ENCODE results near the gene LILRA5.
"Not testable (repeated sequence)": the region's sequence is repeated elsewhere in the genome, so short reads cannot be mapped to it uniquely, and the experiment has no call there.

Gene LILRA5

DNA sequence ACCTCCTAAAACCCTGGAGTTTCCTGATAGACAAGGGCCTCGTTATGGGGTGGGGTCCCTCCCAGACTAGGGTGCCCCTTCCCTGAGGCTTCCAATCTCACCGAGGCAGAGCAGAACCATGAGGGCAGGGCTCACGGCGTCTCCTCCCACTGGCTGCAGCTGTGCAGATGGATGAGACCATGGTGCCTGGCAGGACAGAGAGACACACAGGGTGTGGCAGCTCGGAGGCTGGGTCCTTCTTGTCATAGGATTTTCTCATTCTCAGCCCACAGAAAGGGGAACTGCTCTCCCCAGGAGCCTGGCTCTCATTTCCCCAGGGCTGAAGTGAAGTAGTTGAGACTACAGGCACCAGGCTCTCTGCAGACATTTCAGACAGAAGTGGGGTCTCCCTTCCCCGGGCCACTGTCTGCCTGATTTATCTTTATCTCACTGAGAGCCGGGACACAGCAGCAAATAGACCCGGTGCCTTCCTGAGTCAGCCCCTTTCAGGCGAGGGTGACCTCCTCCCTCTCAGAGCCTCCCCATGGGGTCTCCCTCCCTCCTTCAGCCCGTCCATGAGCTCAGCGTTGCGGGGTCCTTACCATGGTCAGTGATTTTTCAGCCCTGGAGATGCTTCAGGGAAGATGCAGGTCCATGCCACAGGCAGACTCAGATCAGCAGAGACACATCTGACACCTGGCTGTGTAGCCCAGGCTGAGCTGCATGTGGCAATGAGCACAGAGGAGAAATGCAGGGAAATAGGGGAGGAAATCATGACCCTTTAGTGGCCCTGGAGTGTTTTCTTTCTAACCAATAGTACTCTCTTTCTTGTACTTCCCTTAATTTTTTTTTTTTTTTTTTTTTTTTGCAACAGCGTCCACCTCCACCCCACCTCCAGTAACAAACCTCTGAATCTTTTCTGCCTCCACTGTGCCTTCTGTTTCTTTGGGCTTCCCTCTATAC, at the start of gene LILRA5:
Gene LILRA5 (minus strand): TSS at position 731 of the 942 bp plus-strand sequence. CDS start 147 bp downstream, at position 584.
- H3K4me1 ChIP-seq (ENCODE audit: control insufficient read depth, insufficient read depth, low read length), result no peaks in the 10 kb centered on the region
- H3K36me3 ChIP-seq (ENCODE audit: control insufficient read depth, insufficient read depth, low read length), result no peaks in the 10 kb centered on the region
- no peak within 1 kb of the TSS for H3K9ac ChIP-seq (ENCODE audit: low read length)
- no peak within 1 kb of the TSS for H3K4me3 ChIP-seq (ENCODE audit: low read length)
- H3K27ac ChIP-seq (ENCODE audit: low read depth, low read length), result no peak within 1 kb of the TSS
- H3K27me3 ChIP-seq (ENCODE audit: control insufficient read depth, insufficient read depth, low read length), result no peaks in the 10 kb centered on the region

DNA sequence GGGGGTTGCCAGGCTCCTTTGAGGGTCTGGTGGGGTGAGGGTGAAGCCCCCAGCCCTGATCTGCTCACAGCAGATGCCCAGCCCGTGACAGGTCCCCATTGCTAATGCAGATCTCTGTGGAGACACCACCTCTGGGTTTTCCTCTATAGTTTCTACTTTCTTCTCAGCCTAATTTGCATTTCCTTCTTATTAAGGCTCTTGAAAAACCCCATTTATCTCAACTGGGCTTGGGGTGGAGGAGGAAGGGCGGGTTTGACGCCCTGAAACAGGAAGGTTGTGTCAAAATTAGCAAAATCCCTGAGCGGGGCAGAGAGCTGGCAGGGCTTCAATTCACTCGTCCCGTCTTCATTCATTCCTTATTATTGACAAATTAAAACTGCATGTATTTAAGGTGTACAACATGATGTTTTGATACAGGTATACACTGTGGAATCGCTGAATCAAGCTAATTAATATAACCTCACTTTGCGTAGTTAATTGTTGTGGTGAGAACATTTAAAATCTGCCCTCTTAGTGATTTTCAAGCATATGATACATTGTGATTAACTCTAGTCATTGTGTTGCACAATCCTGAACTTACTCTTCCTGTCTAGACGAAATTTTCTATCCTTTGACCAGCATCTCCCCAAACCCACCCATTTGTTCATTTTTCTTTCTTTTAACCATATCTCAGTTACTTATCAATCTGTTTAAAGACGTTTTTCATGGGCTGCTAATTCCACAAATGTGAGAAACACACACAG, 48.9 kb upstream of the LILRA5 start:
- H3K27me3 ChIP-seq (ENCODE audit: control insufficient read depth, insufficient read depth, low read length); H3K9ac ChIP-seq (ENCODE audit: low read length); H3K4me1 ChIP-seq (ENCODE audit: control insufficient read depth, insufficient read depth, low read length); H3K36me3 ChIP-seq (ENCODE audit: control insufficient read depth, insufficient read depth, low read length); H3K27ac ChIP-seq (ENCODE audit: low read depth, low read length); H3K4me3 ChIP-seq (ENCODE audit: low read length): not testable (repeated sequence)

DNA sequence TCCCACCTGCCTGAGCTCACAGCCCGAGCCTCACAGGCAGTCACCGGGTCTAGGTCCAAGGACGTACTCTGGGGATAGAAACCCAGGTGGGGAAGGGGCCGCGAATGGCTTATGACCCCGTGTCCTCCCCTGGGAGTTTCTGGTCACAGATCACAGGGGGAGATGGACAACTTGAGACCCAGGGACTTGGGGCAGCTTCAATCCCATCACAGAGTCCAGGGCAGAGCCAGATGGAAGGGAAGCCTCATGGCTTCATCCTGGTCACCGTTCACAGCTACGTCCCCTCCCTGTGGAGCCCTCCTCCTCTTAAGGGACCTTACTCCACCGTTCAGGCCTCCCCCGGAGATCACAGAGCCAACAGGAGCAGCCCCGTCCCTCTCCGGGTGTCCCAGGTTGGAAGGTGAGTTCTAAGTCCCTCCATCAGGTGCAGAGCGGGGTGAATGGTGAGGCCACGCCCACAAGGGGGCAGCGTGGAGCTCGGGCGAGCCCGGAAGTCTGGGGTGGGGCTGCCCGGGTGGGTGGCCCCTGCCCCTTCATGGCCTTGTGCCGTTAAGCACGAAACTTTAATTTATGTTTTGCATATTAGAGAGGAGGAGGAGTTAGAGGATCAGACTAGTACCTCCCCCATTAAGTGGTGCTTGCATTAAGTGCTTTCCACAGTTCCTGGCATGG, 46.3 kb upstream of the LILRA5 start:
- not testable (repeated sequence) for H3K27me3 ChIP-seq (ENCODE audit: control insufficient read depth, insufficient read depth, low read length); H3K27ac ChIP-seq (ENCODE audit: low read depth, low read length); H3K4me3 ChIP-seq (ENCODE audit: low read length); H3K4me1 ChIP-seq (ENCODE audit: control insufficient read depth, insufficient read depth, low read length); H3K9ac ChIP-seq (ENCODE audit: low read length); H3K36me3 ChIP-seq (ENCODE audit: control insufficient read depth, insufficient read depth, low read length)

DNA sequence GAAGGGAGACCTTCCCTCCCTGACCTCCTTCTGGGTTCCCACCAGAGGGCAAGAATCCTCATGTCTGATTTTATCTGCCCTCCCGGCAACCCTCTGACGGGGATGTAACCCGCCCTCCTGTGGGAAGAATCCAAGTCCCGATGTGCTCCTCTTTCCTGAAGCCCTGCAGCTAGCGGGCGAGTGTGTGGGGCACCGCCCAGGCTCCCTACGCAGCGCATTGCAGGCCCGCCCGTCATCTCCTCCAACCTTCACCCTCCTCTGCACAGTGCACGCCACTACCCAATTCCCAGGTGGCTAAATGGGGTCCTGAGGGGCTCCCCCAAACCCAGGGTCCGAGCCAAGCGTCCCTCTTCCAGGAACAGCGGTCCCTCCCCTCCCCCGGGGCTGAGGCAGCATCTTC, 44.4 kb upstream of the LILRA5 start:
- Histone ChIP-seq H3K4me1 (ENCODE audit: control insufficient read depth, insufficient read depth, low read length) (no peaks in the 10 kb centered on the region), H3K36me3 (ENCODE audit: control insufficient read depth, insufficient read depth, low read length) (no peaks in the 10 kb centered on the region), H3K27ac (ENCODE audit: low read depth, low read length) (no peak overlapping the region), H3K27me3 (ENCODE audit: control insufficient read depth, insufficient read depth, low read length) (peaks cover 5% of the 10 kb centered on the region), H3K9ac (ENCODE audit: low read length) (no peak overlapping the region), H3K4me3 (ENCODE audit: low read length) (no peak overlapping the region)

DNA sequence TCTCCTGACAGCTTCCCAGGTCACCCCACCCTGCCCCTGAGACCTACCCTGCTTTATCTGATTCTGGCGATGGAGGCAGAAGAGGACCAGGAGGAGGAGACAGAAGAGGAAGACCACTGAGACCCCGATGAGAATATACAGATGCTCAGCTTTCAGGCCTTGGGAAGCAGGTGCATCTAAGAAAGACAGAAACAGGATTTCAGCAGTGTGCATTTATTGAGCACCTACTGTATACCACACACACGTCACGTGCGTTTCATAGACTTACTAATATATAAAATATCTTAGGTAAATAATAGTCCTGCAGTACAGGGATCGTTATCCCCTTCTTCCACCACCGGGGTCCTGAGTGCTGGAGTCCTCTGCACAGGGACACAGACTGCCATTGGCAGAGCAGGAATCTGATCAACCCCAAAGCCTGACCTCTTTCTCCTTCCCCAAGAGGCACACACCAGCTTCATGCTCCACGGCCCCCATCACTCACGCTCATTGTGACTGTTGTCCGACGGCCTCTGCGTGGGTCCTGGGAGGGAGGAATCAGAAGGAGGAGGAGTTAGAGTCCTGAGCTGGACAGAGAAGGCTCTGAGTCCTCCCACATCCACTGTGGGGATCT, 43.6 kb upstream of the LILRA5 start:
- Histone ChIP-seq H3K27ac (ENCODE audit: low read depth, low read length) (no peak overlapping the region), H3K4me1 (ENCODE audit: control insufficient read depth, insufficient read depth, low read length) (no peaks in the 10 kb centered on the region), H3K27me3 (ENCODE audit: control insufficient read depth, insufficient read depth, low read length) (peaks cover 5% of the 10 kb centered on the region), H3K9ac (ENCODE audit: low read length) (no peak overlapping the region), H3K4me3 (ENCODE audit: low read length) (no peak overlapping the region), H3K36me3 (ENCODE audit: control insufficient read depth, insufficient read depth, low read length) (no peaks in the 10 kb centered on the region)

DNA sequence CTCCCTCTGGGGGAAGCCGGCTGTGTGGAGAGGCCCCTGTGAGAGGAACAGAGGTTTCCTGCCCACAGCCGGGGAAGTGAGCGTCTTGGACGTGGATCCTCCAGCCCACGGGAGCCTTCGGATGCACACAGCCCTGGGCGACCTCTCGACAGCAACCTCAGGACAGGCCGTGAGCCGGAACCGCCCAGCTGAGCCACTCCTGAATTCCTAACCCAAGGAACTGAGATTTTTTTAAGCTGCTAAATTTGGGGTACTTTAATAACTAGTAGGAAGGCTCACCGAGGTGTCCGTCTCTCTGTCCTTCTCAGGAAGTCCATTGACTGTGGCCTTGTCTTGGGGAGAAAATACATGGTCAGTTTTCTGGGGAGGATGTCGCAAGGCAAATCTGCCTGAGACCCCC, 42.7 kb upstream of the LILRA5 start:
- no peak overlapping the region for H3K4me3 ChIP-seq (ENCODE audit: low read length)
- no peaks in the 10 kb centered on the region for H3K36me3 ChIP-seq (ENCODE audit: control insufficient read depth, insufficient read depth, low read length)
- no peaks in the 10 kb centered on the region for H3K4me1 ChIP-seq (ENCODE audit: control insufficient read depth, insufficient read depth, low read length)
- no peak overlapping the region for H3K9ac ChIP-seq (ENCODE audit: low read length)
- peaks cover 5% of the 10 kb centered on the region for H3K27me3 ChIP-seq (ENCODE audit: control insufficient read depth, insufficient read depth, low read length)
- no peak overlapping the region for H3K27ac ChIP-seq (ENCODE audit: low read depth, low read length)

DNA sequence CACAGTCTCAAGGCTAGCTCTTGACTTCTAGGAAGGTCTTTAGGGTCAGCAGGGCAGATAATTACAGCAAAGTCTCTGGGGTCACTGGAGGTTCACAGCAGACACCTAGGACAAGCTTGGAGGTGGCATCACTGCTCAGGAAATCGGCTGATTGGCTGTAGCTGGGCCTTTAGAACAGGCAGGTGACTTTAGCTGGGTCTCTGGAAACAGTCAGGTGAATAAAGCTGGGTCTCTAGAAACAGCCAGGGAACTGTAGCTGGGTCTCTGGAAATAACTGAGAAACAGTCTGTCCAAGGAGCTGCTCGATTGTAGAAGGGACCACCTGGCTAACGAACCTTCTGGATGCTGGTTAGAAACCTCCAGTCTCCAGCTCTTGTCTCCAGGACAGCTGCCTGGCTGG, 41.8 kb upstream of the LILRA5 start:
- Histone ChIP-seq H3K4me1 (ENCODE audit: control insufficient read depth, insufficient read depth, low read length) (no peaks in the 10 kb centered on the region), H3K27me3 (ENCODE audit: control insufficient read depth, insufficient read depth, low read length) (peaks cover 5% of the 10 kb centered on the region), H3K36me3 (ENCODE audit: control insufficient read depth, insufficient read depth, low read length) (no peaks in the 10 kb centered on the region), H3K4me3 (ENCODE audit: low read length) (no peak overlapping the region), H3K27ac (ENCODE audit: low read depth, low read length) (no peak overlapping the region), H3K9ac (ENCODE audit: low read length) (no peak overlapping the region)

DNA sequence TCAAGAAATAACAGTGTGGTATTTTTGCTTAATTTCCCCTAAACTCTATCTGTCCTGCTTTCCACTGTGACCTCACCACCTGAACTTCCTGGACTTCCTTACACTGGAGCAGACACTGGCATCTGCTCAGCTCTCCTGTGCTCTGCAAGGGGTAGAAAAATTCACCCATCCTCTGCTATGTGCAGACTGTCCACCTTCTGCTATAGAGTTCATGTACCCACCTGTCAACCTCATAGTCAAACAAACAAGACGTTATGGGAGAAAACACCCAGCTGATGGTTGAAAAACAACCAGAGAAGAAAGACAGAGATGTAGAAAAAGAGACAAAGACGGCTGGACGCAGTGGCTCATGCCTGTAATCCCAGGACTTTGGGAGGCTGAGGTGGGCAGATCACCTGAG, 39.6 kb upstream of the LILRA5 start:
- H3K9ac ChIP-seq (ENCODE audit: low read length), result no peak overlapping the region
- H3K4me1 ChIP-seq (ENCODE audit: control insufficient read depth, insufficient read depth, low read length), result no peaks in the 10 kb centered on the region
- H3K36me3 ChIP-seq (ENCODE audit: control insufficient read depth, insufficient read depth, low read length), result no peaks in the 10 kb centered on the region
- no peak overlapping the region for H3K27ac ChIP-seq (ENCODE audit: low read depth, low read length)
- no peak overlapping the region for H3K4me3 ChIP-seq (ENCODE audit: low read length)
- peaks cover 5% of the 10 kb centered on the region for H3K27me3 ChIP-seq (ENCODE audit: control insufficient read depth, insufficient read depth, low read length)

DNA sequence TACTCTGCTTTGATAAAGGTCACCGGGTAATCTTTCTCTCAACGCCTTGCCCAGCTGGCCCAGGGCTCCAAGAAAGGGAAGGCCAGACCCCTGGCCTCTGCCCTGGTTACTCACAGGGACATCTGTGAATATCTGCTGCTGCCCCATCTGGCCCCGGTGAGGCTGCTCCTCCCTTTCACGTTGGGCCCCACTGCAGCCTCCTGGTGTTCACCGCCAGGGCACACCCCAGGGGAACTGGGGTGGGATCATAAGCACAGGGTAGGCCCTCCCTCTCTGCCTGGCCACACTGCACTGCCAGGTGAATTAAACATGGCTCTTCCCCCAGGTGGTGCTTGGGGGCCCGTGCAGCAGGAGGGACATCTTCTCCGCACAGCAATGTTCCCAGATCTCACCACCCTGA, 39.1 kb upstream of the LILRA5 start:
- Histone ChIP-seq H3K27me3 (ENCODE audit: control insufficient read depth, insufficient read depth, low read length) (peaks cover 2% of the 10 kb centered on the region), H3K4me1 (ENCODE audit: control insufficient read depth, insufficient read depth, low read length) (no peaks in the 10 kb centered on the region), H3K4me3 (ENCODE audit: low read length) (no peak overlapping the region), H3K36me3 (ENCODE audit: control insufficient read depth, insufficient read depth, low read length) (no peaks in the 10 kb centered on the region), H3K27ac (ENCODE audit: low read depth, low read length) (no peak overlapping the region), H3K9ac (ENCODE audit: low read length) (no peak overlapping the region)

DNA sequence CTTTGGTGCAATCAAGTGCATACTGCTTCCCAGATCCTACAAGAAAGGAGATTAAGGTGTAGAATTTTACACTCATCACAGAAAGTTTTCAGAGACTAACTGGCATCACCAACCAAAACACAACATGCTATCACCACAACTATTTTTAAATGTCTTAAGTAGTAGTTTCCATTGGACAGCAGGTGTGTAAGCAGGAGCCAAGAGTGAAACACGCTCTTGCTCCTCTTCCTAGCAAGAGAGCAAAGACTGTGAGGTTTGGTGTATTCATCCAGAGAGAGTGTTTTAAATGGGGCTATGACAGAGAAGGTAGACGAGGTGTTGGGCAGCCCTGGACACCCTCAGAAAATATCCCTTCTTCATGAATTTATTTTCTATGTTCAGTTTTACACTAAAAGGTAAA, 38.5 kb upstream of the LILRA5 start:
- Histone ChIP-seq H3K4me1 (ENCODE audit: control insufficient read depth, insufficient read depth, low read length) (no peaks in the 10 kb centered on the region), H3K9ac (ENCODE audit: low read length) (no peak overlapping the region), H3K4me3 (ENCODE audit: low read length) (no peak overlapping the region), H3K27me3 (ENCODE audit: control insufficient read depth, insufficient read depth, low read length) (peaks cover 2% of the 10 kb centered on the region), H3K36me3 (ENCODE audit: control insufficient read depth, insufficient read depth, low read length) (no peaks in the 10 kb centered on the region), H3K27ac (ENCODE audit: low read depth, low read length) (no peak overlapping the region)

DNA sequence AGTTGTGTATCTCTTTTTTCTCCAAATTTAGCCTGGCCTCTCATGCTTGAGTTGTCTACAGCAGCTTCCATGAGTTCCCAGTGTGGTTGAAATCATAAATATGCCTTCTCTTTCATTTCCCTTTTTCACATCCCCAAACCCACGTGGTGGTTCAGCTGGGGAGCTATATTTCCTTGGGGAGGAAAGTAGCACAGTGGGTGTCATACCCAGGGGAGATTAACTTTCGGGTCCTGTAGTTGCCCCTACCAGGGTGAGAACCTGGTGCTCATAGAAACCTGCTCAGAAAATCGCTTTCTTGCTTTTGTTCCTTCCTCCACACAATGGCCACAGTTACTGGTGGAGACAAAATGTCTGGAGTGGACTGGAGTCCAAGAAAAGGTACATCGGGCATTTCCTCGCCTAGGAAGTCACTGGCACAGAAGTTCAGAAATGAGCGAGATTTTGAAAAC, 33.0 kb upstream of the LILRA5 start:
- no peaks in the 10 kb centered on the region for H3K27me3 ChIP-seq (ENCODE audit: control insufficient read depth, insufficient read depth, low read length)
- no peak overlapping the region for H3K27ac ChIP-seq (ENCODE audit: low read depth, low read length)
- no peak overlapping the region for H3K9ac ChIP-seq (ENCODE audit: low read length)

DNA sequence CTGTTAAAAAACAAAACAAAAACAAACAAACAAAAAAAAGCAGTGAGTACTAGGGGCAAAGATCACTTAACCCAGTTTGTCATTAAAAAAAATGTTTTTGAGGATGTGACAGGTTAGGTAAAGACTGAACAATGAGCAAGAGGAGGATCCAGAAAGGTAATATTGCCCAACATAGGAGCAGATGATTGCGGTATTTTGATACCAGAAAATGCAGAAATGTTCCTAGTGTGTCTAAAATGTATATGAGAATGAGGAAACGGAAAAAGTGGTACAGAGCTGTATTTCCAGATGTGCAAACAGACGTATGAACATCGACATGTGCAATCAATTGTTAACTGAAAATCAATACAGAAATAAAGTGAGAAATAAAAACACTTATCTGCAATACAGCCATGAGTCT, 30.9 kb upstream of the LILRA5 start:
- Histone ChIP-seq H3K27me3 (ENCODE audit: control insufficient read depth, insufficient read depth, low read length) (no peaks in the 10 kb centered on the region), H3K4me3 (ENCODE audit: low read length) (no peak overlapping the region), H3K36me3 (ENCODE audit: control insufficient read depth, insufficient read depth, low read length) (no peaks in the 10 kb centered on the region), H3K27ac (ENCODE audit: low read depth, low read length) (no peak overlapping the region), H3K9ac (ENCODE audit: low read length) (no peak overlapping the region), H3K4me1 (ENCODE audit: control insufficient read depth, insufficient read depth, low read length) (no peaks in the 10 kb centered on the region)

More for the DNA sequence above, 33.0 kb upstream of the LILRA5 start:
- H3K36me3 ChIP-seq (ENCODE audit: control insufficient read depth, insufficient read depth, low read length), result no peaks in the 10 kb centered on the region
- no peaks in the 10 kb centered on the region for H3K4me1 ChIP-seq (ENCODE audit: control insufficient read depth, insufficient read depth, low read length)
- H3K4me3 ChIP-seq (ENCODE audit: low read length), result no peak overlapping the region

All from rectal smooth muscle tissue (tissue), 1 donor.